GM18868 (cell line): ENCODE measurements around the gene ABCC2.
"Not testable (repeated sequence)": the region's sequence is repeated elsewhere in the genome, so short reads cannot be mapped to it uniquely, and the experiment has no call there.

Experiments used
- ATAC-seq: cut with Tn5 transposase; IDR thresholded peaks from one replicate; pipeline ENCODE4 v1.9.1; 2021; ENCODE audit warnings: mild to moderate bottlenecking, moderate library complexity; ENCODE audit not compliant: unreplicated experiment

Gene ABCC2

DNA sequence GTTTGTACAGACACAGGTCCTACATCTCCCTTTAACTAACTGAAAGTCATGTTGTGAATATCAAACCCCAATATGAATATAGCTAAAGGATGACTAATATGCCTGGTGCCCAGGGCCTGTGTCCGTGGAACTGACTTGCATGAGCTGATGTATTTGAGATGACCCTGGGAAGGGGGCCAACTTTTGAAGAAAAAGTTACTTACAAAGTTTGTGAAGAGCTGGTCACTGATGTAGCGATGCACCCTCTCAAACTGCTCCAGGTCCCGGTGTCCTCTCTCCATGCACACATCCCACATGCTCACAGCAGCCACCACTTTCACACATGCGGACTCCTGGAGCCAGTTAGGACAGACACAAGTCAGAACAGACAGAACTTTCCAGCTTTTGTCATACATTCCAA is 106.2 kb downstream of the ABCC2 start:
- no peak for ATAC-seq

GRCh38 chr10:99894613-99895012 is 112.2 kb downstream of the ABCC2 start:
- no peak for ATAC-seq

GRCh38 chr10:99895066-99895465 is 112.6 kb downstream of the ABCC2 start:
- not testable (repeated sequence) for ATAC-seq

GRCh38 chr10:99895867-99896266 is 113.4 kb downstream of the ABCC2 start:
- no peak for ATAC-seq
